Muscle of leg (tissue), 16 donors: Measurements from ENCODE around the gene SCYGR6. TPM values are rescaled to one million over a fixed set of nuclear protein-coding genes. Genes with fewer than 3 reads are reported as not detected.

Source experiments
- DNase-seq: peaks from one replicate; pipeline ENCODE4 v3.0.0; 2013
- H3K27ac ChIP-seq: one replicate; pipeline ENCODE4 v1.5.1; 2013; ENCODE audit warnings: mild to moderate bottlenecking, low read length, control low read depth
- H3K27me3 ChIP-seq: one replicate; pipeline ENCODE4 v1.6.1; 2013; ENCODE audit warnings: low read length; ENCODE audit not compliant: control insufficient read depth, insufficient read depth
- H3K36me3 ChIP-seq: one replicate; pipeline ENCODE4 v1.6.1; 2013; ENCODE audit warnings: low read length; ENCODE audit not compliant: control insufficient read depth, insufficient read depth
- H3K4me1 ChIP-seq: one replicate; pipeline ENCODE4 v1.6.1; 2013; ENCODE audit warnings: low read length; ENCODE audit not compliant: control insufficient read depth, insufficient read depth
- H3K4me3 ChIP-seq: one replicate; pipeline ENCODE4 v1.5.1; 2013; ENCODE audit warnings: low read length, control low read depth
- H3K9me3 ChIP-seq: replicated peaks from 2 replicates; pipeline ENCODE4 v1.6.1; 2013; ENCODE audit warnings: low read depth, low read length; ENCODE audit not compliant: control insufficient read depth
- WGBS: methylation state at CpG from one replicate; pipeline ENCODE4 v1.1.5; 2013; ENCODE audit warnings: missing lambda C conversion rate; ENCODE audit not compliant: insufficient coverage; 5-methylcytosine and 5-hydroxymethylcytosine counted together
- long read RNA-seq, 11 donors: transcript quantifications; one replicate each; lab custom pipeline, GENCODE V29; 2026
- polyA plus RNA-seq, 8 donors: library from polyadenylated mRNA; unstranded; fragments of 120-200 nt; gene quantifications; one replicate each; pipeline versions ENCODE4 v1.2.1 to v1.2.3, GENCODE V29; 2013; ENCODE audit warnings: inconsistent platforms in 1 of 8, low replicate concordance in 1 of 8; ENCODE audit not compliant: insufficient read length in 8 of 8, insufficient read depth in 1 of 8
- total RNA-seq: library from RNA; stranded (reverse); fragments of 120-200 nt; gene quantifications from one replicate; pipeline ENCODE4 v1.2.4, GENCODE V29; 2013

The SCYGR6 gene, protein sequence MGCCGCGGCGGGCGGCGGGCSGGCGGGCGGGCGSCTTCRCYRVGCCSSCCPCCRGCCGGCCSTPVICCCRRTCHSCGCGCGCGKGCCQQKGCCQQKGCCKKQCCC
- total RNA-seq, result not detected
- polyA plus RNA-seq, result not detected
- long read RNA-seq, donor 1, result 0 reads
- long read RNA-seq, donor 2, result 0 reads
- long read RNA-seq, donor 3, result 0 reads
- long read RNA-seq, donor 4, result 0 reads
- long read RNA-seq, donor 5, result 0 reads
- long read RNA-seq, donor 6, result 0 reads
- long read RNA-seq, donor 7, result 0 reads
- long read RNA-seq, donor 8, result 0 reads
- long read RNA-seq, donor 9, result 0 reads
- long read RNA-seq, donor 10, result 0 reads
- long read RNA-seq, donor 11, result 0 reads

DNA sequence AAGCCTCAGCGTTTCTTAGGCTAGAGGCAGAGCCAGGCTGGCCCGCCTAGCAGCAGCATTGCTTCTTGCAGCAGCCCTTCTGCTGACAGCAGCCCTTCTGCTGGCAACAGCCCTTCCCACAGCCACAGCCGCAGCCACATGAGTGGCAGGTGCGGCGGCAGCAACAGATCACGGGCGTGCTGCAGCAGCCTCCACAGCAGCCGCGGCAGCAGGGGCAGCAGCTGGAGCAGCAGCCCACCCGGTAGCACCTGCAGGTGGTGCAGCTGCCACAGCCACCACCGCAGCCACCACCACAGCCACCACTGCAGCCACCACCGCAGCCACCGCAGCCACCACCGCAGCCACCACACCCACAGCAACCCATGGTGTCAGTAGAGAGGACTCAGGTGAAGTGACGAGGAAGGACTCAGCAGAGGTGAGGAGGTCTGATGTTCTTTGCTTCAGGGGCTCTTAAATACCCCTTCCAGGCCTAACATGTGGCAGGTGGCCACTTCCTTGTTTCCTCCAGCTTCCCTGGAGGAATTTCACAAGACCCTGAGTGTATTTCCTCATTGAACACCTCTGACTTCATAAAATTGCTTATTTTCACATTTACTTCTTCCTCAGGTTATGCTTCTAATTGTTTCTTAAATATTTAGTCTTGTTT is at the start of gene SCYGR6:
TSS of gene SCYGR6 (minus strand) at position 364 of the 646 bp plus-strand sequence. CDS start at position 364, 0 bp downstream.
- Histone ChIP-seq H3K4me1 (no peaks in the 10 kb centered on the region), H3K27me3 (no peaks in the 10 kb centered on the region), H3K9me3 (no peaks in the 10 kb centered on the region), H3K36me3 (no peaks in the 10 kb centered on the region), H3K27ac (no peak within 1 kb of the TSS), H3K4me3 (no peak within 1 kb of the TSS)
- 72% methylated on average over 8 of the region's 15 CpGs for WGBS
- no peak for DNase-seq

GRCh38 chr2:227774011-227774624 is 49.6 kb upstream of the SCYGR6 start:
- no peak overlapping the region for H3K27ac ChIP-seq
- WGBS, result 87% methylated on average over 6 of the region's 15 CpGs
- no peaks in the 10 kb centered on the region for H3K27me3 ChIP-seq
- no peak for DNase-seq
- no peaks in the 10 kb centered on the region for H3K4me1 ChIP-seq
- no peak overlapping the region for H3K4me3 ChIP-seq
- H3K36me3 ChIP-seq, result no peaks in the 10 kb centered on the region
- no peaks in the 10 kb centered on the region for H3K9me3 ChIP-seq

- H3K9me3 ChIP-seq, result no peaks in the 10 kb centered on the region
- WGBS, result no CpG with 5 or more reads among the region's 2 CpGs
- no peaks in the 10 kb centered on the region for H3K36me3 ChIP-seq
- no peak for DNase-seq
- no peak overlapping the region for H3K4me3 ChIP-seq
- no peaks in the 10 kb centered on the region for H3K27me3 ChIP-seq
- no peaks in the 10 kb centered on the region for H3K4me1 ChIP-seq
- no peak overlapping the region for H3K27ac ChIP-seq
Observed at GRCh38 chr2:227772932-227773331, 48.4 kb upstream of the SCYGR6 start.

DNA sequence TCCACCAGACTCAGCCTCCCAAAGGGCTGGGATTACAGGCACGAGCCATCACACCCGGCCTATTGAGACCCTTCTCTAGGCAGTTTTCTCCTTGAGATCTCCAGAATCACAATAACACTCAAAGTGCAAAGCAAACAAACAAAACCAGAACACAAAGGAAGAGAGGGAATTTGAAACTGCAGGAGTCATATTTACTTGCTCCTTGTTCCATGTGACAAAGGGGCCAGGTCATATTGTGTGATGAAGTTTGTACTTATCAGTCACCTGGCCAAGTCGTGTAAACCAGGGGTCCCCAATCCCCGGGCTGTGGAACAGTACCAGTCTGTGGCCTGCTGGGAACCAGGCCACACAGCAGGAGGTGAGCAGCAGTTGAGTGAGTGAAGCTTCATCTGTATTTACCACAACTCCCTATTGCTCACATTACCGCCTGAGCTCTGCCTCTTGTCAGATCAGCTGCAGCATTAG is 47.7 kb upstream of the SCYGR6 start:
- no peaks in the 10 kb centered on the region for H3K36me3 ChIP-seq
- DNase-seq, result no peak
- no peak overlapping the region for H3K4me3 ChIP-seq
- no peaks in the 10 kb centered on the region for H3K4me1 ChIP-seq
- no peaks in the 10 kb centered on the region for H3K9me3 ChIP-seq
- H3K27ac ChIP-seq, result no peak overlapping the region
- no peaks in the 10 kb centered on the region for H3K27me3 ChIP-seq
- 55% methylated on average over 2 of the region's 5 CpGs for WGBS

- Histone ChIP-seq H3K4me1 (peaks cover 5% of the 10 kb centered on the region), H3K9me3 (no peaks in the 10 kb centered on the region), H3K27me3 (no peaks in the 10 kb centered on the region), H3K4me3 (no peak overlapping the region), H3K36me3 (no peaks in the 10 kb centered on the region), H3K27ac (no peak overlapping the region)
- 91% methylated on average over 22 of the region's 22 CpGs for WGBS
- no peak for DNase-seq
Observed at GRCh38 chr2:227767830-227768229, 43.3 kb upstream of the SCYGR6 start.

DNA sequence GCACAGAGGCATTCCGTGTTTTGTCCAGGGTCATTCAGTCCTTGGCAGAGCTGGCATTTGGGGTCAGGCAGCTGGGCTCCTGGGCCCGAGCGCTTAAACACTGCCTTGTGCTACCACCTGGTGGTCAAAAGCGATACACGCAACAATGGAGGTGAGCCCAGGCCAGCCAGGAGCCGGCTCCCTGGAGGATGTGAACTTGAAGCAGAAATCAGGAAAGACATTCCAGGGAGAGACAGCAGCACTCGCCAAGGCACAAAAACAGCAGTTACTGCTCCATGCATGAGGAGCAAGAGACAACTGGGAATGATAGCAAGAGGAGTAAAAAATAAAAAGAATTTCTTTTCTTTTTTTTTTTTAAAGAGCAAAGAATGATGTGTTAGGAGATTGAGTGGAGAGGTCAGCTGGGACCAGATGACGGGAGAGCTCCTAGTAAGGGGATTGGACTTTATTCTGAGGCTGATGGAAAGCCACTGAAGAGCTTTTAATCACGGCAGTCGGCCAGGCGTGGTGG is 41.9 kb upstream of the SCYGR6 start:
- Histone ChIP-seq H3K9me3 (no peaks in the 10 kb centered on the region), H3K4me1 (peaks cover 5% of the 10 kb centered on the region), H3K27ac (peak overlapping the region; percentile 11), H3K4me3 (no peak overlapping the region), H3K27me3 (no peaks in the 10 kb centered on the region), H3K36me3 (no peaks in the 10 kb centered on the region)
- peak; percentile 89 for DNase-seq
- 4% methylated on average over 8 of the region's 11 CpGs for WGBS

DNA sequence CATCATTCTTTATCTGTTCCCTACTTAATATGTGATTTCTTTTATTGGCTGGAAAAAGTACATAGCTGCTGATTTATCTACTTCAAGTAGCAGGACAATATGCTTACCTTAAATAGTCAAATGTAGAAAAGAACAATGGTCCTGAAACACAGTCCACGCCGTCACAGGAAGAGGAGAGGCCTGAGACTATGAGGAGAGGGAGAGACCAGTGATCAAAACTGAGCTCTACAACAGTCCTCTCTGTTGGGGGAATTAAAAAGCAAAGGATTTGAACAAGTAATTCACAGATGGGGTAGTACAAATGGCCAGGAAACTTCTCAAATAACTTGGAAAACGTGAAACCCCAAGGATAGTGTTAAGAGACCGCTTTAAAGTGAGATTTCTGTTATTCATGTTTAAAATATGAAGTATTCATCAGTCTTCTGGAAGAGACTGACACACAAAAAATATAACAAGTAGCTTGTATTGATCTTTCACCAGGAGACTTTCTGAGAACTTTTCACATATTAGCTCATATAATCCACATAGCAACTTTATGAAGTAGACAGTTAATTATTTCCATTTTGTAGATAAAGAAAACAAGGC is 41.3 kb upstream of the SCYGR6 start:
- Histone ChIP-seq H3K9me3 (no peaks in the 10 kb centered on the region), H3K27me3 (no peaks in the 10 kb centered on the region), H3K27ac (no peak overlapping the region), H3K36me3 (no peaks in the 10 kb centered on the region), H3K4me3 (no peak overlapping the region), H3K4me1 (peaks cover 5% of the 10 kb centered on the region)
- peak; percentile 78 for DNase-seq
- WGBS, result 38% methylated on average over 2 of the region's 4 CpGs

DNA sequence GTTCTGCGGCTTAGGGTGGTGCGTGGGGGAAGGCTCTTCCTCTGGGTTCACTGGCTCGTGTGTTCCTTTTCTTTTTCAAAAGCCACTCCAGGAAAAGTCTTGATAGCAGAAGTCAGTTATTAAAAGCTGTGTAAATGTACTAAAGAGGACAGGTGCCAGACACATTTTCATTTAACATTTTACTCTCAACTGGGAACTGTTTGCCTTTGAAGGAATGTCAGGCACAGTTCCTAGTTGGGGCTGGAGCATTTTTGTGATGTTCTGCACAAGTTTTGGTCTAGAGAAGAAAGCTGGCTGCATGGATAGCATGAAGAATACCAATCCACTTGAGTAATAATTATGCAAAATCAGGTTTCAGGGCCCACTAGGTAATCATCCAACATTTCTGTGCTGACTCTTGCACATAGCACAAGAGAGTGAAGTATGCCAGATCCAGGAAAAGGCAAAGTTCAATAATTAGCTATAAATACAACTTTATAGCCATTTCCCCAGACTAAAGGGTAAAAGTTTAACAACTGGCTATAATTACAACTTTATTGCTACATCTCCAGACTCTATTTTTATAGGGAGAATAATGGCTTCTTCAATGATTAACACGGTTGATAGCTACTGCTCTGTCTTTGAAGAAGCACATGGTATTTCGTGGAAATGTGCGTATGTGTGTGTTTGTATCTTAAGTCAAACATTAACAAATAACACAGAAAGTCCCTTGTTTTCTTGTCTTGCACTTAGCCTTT is 37.4 kb upstream of the SCYGR6 start:
- no CpG with 5 or more reads among the region's 6 CpGs for WGBS
- peak; percentile 82 for DNase-seq
- Histone ChIP-seq H3K36me3 (no peaks in the 10 kb centered on the region), H3K27me3 (no peaks in the 10 kb centered on the region), H3K4me3 (no peak overlapping the region), H3K9me3 (no peaks in the 10 kb centered on the region), H3K4me1 (peaks cover 5% of the 10 kb centered on the region), H3K27ac (no peak overlapping the region)

DNA sequence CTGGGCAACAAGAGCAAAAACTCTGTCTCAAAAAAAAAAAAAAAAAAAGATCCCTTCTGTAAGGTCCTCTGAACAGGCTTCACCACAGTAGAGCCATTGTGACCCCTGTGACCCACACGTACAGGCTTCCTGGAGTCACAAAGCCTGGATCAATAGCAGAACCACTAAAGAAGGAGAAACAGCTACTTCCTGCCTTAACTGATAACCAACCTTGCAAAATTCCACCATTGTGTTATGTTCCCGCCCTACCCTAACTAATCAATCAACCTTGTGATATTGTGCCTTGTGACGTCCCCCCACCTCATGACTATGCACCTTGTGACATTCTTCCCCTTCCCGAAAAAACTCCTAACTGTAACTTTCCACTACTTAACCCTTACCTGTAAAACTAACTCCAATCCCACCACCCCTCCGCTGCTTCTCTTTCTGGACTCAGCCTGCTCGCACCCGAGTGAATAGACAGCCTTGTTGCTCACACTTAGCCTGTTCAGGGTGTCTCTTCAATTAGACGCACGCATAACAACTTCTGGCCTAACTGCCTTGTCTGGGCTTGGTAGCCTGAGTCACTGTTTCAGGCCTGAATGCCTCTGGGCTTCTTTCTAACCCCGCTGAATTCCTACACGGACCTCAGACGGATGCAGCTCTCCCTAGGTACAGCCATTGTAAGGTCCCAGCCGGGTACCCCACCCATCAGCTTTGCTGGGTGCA is 35.0 kb upstream of the SCYGR6 start:
- no peaks in the 10 kb centered on the region for H3K9me3 ChIP-seq
- H3K27ac ChIP-seq, result no peak overlapping the region
- no peaks in the 10 kb centered on the region for H3K4me1 ChIP-seq
- no peak overlapping the region for H3K4me3 ChIP-seq
- no peaks in the 10 kb centered on the region for H3K27me3 ChIP-seq
- 62% methylated on average over 13 of the region's 13 CpGs for WGBS
- DNase-seq, result no peak
- no peaks in the 10 kb centered on the region for H3K36me3 ChIP-seq
